GM21526 (cell line): ENCODE data around the gene CISD3.

Experiments
- ATAC-seq: cut with Tn5 transposase; IDR thresholded peaks from one replicate; pipeline ENCODE4 v1.9.1; 2021; ENCODE audit warnings: moderate library complexity; ENCODE audit not compliant: unreplicated experiment, low FRiP score

Gene CISD3

DNA sequence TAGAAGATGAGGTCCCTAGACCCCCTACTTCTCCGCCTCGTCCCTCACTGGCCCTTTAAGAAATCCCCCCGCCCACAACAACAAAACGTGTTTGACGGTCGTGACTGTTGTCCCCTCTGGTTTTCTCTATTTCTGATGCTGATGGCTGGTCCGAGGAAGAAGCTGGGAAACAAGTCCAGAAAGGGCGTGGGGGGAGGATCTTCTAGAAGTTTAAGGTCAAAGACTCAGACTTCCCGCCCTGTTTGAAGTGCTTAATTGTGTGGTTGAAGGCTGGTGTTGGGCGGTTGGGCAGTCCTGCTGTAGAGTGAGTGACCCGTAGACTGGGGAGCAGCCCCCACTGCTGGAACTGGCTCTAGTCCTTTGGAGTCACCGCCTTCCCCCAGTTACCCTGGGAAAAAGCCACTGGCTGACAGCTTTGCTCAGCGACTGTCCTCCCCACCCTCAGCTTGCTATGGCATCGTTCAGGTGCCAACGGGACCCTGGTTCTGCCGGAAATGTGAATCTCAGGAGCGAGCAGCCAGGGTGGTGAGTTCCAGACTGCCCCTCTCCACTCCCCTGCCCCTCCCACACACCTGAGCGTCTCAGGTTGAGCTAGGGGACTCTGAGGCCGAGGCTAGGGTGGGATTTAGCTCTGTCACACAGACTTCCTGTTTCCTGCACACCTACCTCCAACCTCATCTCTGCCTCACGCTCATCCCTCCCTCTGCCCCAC is 23.5 kb upstream of the CISD3 start:
- ATAC-seq = no peak

DNA sequence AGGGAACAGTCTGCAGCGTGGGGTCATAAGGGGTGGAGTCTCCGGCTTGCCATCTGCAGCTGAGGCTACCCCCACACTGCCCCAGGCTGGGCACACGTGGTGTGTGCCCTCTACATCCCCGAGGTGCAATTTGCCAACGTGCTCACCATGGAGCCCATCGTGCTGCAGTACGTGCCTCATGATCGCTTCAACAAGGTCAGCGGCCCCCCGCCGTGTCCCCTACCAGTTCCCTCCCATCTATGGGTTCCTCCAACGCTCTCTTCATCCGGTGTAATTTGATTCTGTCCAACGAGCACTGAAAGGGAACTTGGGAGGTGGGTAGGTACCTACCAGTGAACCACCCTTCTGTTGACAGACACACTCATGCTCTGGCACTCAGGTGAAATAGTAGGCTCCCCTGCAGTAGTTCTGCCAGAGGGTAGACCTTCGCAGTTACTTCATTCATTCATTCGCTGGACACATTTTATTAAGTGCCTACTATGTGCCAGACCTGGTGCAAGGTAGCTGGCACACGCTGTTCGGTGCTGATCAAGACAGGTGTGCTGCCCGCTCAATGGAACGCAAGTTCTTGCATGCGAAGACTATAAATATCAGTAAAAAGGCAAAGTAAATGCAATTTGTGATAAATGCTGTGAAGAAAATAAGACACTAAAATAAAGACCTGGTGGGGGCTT is 22.3 kb upstream of the CISD3 start:
- ATAC-seq = no peak

- no peak for ATAC-seq
Measured at GRCh38 chr17:38709104-38709820, 20.9 kb upstream of the CISD3 start.

DNA sequence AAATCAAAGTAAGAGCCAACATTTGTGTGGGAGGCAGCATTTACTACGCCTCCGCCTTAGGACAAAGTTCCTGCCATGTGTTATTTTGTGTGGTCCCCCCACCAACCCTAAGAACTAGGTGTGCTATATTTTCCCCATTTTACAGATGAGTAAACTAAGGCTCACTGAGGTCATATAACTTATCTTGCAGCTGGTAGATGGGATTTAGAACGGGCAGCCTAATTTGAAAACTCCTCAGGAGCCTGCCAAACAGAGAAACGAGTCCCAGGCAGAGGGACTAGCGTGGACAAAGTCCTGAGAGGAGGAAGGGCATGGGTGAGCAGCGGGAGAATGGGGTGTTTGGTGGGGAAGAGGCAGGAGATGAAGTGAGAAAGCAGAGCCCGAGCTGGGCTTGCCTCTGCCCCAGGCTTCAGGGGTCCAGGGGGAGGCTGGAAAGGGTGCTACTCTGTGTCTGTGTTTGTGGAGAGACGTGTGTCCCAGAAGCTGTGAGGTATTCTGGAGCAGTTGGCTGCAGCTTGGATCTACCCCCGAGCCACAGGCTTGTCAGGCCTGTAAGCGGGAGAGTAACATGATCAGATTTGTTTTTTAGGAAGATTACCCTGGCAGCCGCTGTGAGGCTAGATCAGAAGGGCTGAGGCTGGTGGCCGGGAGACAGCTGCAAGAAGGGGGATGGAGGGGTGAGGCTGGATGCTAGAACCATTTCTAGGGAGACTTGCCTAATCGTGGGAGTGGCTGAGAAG is 20.1 kb upstream of the CISD3 start:
- ATAC-seq = no peak

GRCh38 chr17:38710604-38710962 is 19.6 kb upstream of the CISD3 start:
- no peak for ATAC-seq

- no peak for ATAC-seq
Measured at GRCh38 chr17:38710985-38711384, 19.2 kb upstream of the CISD3 start.

- ATAC-seq = no peak
Measured at GRCh38 chr17:38711792-38712571, 18.2 kb upstream of the CISD3 start.

DNA sequence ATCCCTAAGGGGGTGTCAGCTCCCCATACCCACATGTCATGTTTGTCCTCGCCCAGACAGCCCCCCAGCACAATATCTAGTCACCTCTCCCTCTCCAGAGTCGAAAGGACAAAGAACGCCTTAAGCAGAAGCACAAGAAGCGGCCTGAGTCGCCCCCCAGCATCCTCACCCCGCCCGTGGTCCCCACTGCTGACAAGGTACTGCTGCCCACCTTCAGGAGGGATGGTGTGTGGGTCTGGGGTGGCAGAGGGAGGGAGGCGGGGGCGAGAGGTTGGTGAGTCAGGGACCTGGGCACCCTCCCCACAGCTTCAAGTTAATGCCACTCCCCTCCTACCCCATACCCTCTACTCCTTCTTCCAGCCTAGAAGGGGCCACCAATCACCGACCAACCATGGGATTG is 17.5 kb upstream of the CISD3 start:
- no peak for ATAC-seq

GRCh38 chr17:38713456-38714075 is 16.6 kb upstream of the CISD3 start:
- no peak for ATAC-seq

GRCh38 chr17:38715216-38715943 is 14.8 kb upstream of the CISD3 start:
- ATAC-seq = no peak

- no peak for ATAC-seq
Measured at GRCh38 chr17:38716368-38717005, 13.7 kb upstream of the CISD3 start.

- ATAC-seq = no peak
Measured at GRCh38 chr17:38717139-38717745, 12.9 kb upstream of the CISD3 start.

GRCh38 chr17:38719289-38719942 is 10.7 kb upstream of the CISD3 start:
- ATAC-seq = no peak

GRCh38 chr17:38719943-38720641 is 10.0 kb upstream of the CISD3 start:
- no peak for ATAC-seq

DNA sequence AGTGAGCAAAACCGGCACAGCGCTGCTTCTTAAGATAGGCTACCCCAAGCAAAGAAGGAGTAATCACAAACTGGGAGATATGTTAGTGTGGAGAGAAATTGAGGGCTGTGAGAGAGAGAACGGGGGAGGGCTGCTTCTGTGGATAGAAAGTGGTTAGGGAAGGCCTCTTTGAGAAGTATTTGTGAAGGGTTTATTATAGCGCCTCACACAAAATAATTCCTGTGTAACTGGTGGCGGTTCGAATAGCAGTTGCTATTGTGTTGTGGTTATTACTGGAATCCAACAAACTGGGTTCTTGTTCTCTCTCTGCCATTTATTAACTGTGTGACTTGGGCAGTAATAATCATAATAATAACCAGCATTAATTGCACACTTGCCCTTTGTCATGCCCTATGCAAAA is 9.2 kb upstream of the CISD3 start:
- ATAC-seq = no peak

GRCh38 chr17:38721802-38722201 is 8.3 kb upstream of the CISD3 start:
- no peak for ATAC-seq

GRCh38 chr17:38724337-38724988 is 5.7 kb upstream of the CISD3 start:
- no peak for ATAC-seq
